ENCODE data around the gene C3orf49. TPM values are rescaled to one million over a fixed set of nuclear protein-coding genes. Genes with fewer than 3 reads are reported as not detected.

Gene C3orf49
- total RNA-seq, 1 donor from 2014 or later, result not detected

- no peak overlapping the region for H2AFZ ChIP-seq (replicated peaks)
- H3K9me3 ChIP-seq (ENCODE audit: low read depth), result no peaks in the 10 kb centered on the region
- no peak for DNase-seq (ENCODE audit: low spot score)
- Mint-ChIP-seq H3K4me1 (peaks cover 8% of the 10 kb centered on the region), H3K9me3 (no peaks in the 10 kb centered on the region), H3K4me3 (no peak overlapping the region), H3K27ac (no peak overlapping the region), H3K27me3 (ENCODE audit: insufficient read depth, low read depth) (no peaks in the 10 kb centered on the region), H3K36me3 (peaks cover 13% of the 10 kb centered on the region)
- H3K4me3 ChIP-seq, result no peak overlapping the region
- H3K4me2 ChIP-seq, result no peak overlapping the region
- no peaks in the 10 kb centered on the region for H4K20me1 ChIP-seq (ENCODE audit: low read depth)
- no peak overlapping the region for H3K9ac ChIP-seq
- TF ChIP-seq EZH2 (IDR thresholded peaks at IDR 0.05), result no peak
- H3K4me1 ChIP-seq, result no peaks in the 10 kb centered on the region
- H3K27me3 ChIP-seq, result no peaks in the 10 kb centered on the region
- no peak overlapping the region for H3K27ac ChIP-seq
- H3K36me3 ChIP-seq, result peaks cover 3% of the 10 kb centered on the region
- H3F3A ChIP-seq (ENCODE audit: low read depth), result no peaks in the 10 kb centered on the region
- H3K79me2 ChIP-seq (ENCODE audit: low read depth), result peaks cover 16% of the 10 kb centered on the region
Observed at GRCh38 chr3:63842127-63842526, 23.0 kb downstream of the C3orf49 start.

GRCh38 chr3:63845215-63845614 lies 26.1 kb downstream of the C3orf49 start:
- Histone ChIP-seq H3K27me3 (no peaks in the 10 kb centered on the region), H3K27ac (no peak overlapping the region), H3F3A (ENCODE audit: low read depth) (no peaks in the 10 kb centered on the region), H3K4me2 (no peak overlapping the region), H3K9me3 (ENCODE audit: low read depth) (no peaks in the 10 kb centered on the region), H2AFZ (replicated peaks) (no peak overlapping the region), H3K9ac (no peak overlapping the region), H3K4me3 (no peak overlapping the region), H4K20me1 (ENCODE audit: low read depth) (peaks cover 5% of the 10 kb centered on the region), H3K4me1 (peaks cover 9% of the 10 kb centered on the region), H3K79me2 (ENCODE audit: low read depth) (peaks cover 29% of the 10 kb centered on the region), H3K36me3 (no peaks in the 10 kb centered on the region)
- Mint-ChIP-seq H3K4me3 (no peak overlapping the region), H3K27me3 (ENCODE audit: insufficient read depth, low read depth) (no peaks in the 10 kb centered on the region), H3K27ac (no peak overlapping the region), H3K4me1 (peaks cover 14% of the 10 kb centered on the region), H3K9me3 (no peaks in the 10 kb centered on the region), H3K36me3 (peaks cover 17% of the 10 kb centered on the region)
- TF ChIP-seq EZH2phosphoT487 (IDR thresholded peaks at IDR 0.05) (no peak), CTCF (IDR thresholded peaks at IDR 0.05) (no peak), EZH2 (IDR thresholded peaks at IDR 0.05) (no peak)
- DNase-seq (ENCODE audit: low spot score), result no peak

- Histone ChIP-seq H3K27me3 (no peaks in the 10 kb centered on the region), H3K4me2 (no peak overlapping the region), H3F3A (ENCODE audit: low read depth) (no peaks in the 10 kb centered on the region), H4K20me1 (ENCODE audit: low read depth) (peaks cover 5% of the 10 kb centered on the region), H3K9me3 (ENCODE audit: low read depth) (no peaks in the 10 kb centered on the region), H3K9ac (no peak overlapping the region), H3K4me3 (no peak overlapping the region), H3K36me3 (no peaks in the 10 kb centered on the region), H3K79me2 (ENCODE audit: low read depth) (peaks cover 31% of the 10 kb centered on the region), H2AFZ (replicated peaks) (no peak overlapping the region), H3K4me1 (peaks cover 9% of the 10 kb centered on the region), H3K27ac (no peak overlapping the region)
- no peak overlapping the region for H3K4me3 Mint-ChIP-seq
- TF ChIP-seq CTCF (IDR thresholded peaks at IDR 0.05) (no peak), EZH2 (IDR thresholded peaks at IDR 0.05) (no peak), EZH2phosphoT487 (IDR thresholded peaks at IDR 0.05) (no peak)
- H3K4me1 Mint-ChIP-seq, result peaks cover 8% of the 10 kb centered on the region
- peaks cover 15% of the 10 kb centered on the region for H3K36me3 Mint-ChIP-seq
- DNase-seq (ENCODE audit: low spot score), result no peak
- H3K27ac Mint-ChIP-seq, result no peak overlapping the region
- H3K27me3 Mint-ChIP-seq (ENCODE audit: insufficient read depth, low read depth), result no peaks in the 10 kb centered on the region
- no peaks in the 10 kb centered on the region for H3K9me3 Mint-ChIP-seq
Observed at GRCh38 chr3:63847718-63848450, 28.8 kb downstream of the C3orf49 start.

- Histone ChIP-seq H3K4me1 (peaks cover 9% of the 10 kb centered on the region), H2AFZ (replicated peaks) (no peak overlapping the region), H3K79me2 (ENCODE audit: low read depth) (peaks cover 36% of the 10 kb centered on the region), H3F3A (ENCODE audit: low read depth) (peaks cover 1% of the 10 kb centered on the region), H3K27ac (no peak overlapping the region), H3K36me3 (no peaks in the 10 kb centered on the region), H3K4me2 (no peak overlapping the region), H3K9me3 (ENCODE audit: low read depth) (no peaks in the 10 kb centered on the region), H3K27me3 (no peaks in the 10 kb centered on the region), H3K4me3 (no peak overlapping the region), H4K20me1 (ENCODE audit: low read depth) (peaks cover 5% of the 10 kb centered on the region), H3K9ac (no peak overlapping the region)
- H3K27me3 Mint-ChIP-seq (ENCODE audit: insufficient read depth, low read depth), result no peaks in the 10 kb centered on the region
- H3K27ac Mint-ChIP-seq, result no peak overlapping the region
- H3K9me3 Mint-ChIP-seq, result no peaks in the 10 kb centered on the region
- peaks cover 8% of the 10 kb centered on the region for H3K4me1 Mint-ChIP-seq
- H3K4me3 Mint-ChIP-seq, result no peak overlapping the region
- peaks cover 12% of the 10 kb centered on the region for H3K36me3 Mint-ChIP-seq
- DNase-seq (ENCODE audit: low spot score), result no peak
- TF ChIP-seq EZH2phosphoT487 (IDR thresholded peaks at IDR 0.05) (no peak), EZH2 (IDR thresholded peaks at IDR 0.05) (no peak), CTCF (IDR thresholded peaks at IDR 0.05) (no peak)
Observed at GRCh38 chr3:63849175-63849574, 30.1 kb downstream of the C3orf49 start.
